Myocyte (in vitro differentiated cells): Measurements from ENCODE around the gene APLF. TPM values are rescaled to one million over a fixed set of nuclear protein-coding genes. Genes with fewer than 3 reads are reported as not detected.

Experiments used
- DNase-seq: peaks from one replicate; pipeline ENCODE4 v3.0.0-alpha.2; 2012; ENCODE audit warnings: low read depth
- polyA plus RNA-seq: library from polyadenylated mRNA; unstranded; fragments of >200 nt; gene quantifications from one replicate; pipeline ENCODE4 v1.2.1, GENCODE V29; 2012; ENCODE audit warnings: missing spikeins
- total RNA-seq: library from RNA; depleted of rRNA; stranded (reverse); fragments of >200 nt; gene quantifications from 2 replicates; pipeline ENCODE4 v1.2.3, GENCODE V29; 2014

Gene APLF
- 5.3 and 5.4 TPM in 2 replicates for total RNA-seq
- polyA plus RNA-seq, result 1.3 TPM

GRCh38 chr2:68467077-68467960, at the start of gene APLF, which contains the start of gene FBXO48:
TSS of gene APLF (plus strand) at chr2:68467585. CDS start at chr2:68467732, 147 bp downstream.
TSS of gene FBXO48 (minus strand) at chr2:68467294. CDS start at chr2:68465145, 2,149 bp downstream.
- DNase-seq, result peak; percentile 100

DNA sequence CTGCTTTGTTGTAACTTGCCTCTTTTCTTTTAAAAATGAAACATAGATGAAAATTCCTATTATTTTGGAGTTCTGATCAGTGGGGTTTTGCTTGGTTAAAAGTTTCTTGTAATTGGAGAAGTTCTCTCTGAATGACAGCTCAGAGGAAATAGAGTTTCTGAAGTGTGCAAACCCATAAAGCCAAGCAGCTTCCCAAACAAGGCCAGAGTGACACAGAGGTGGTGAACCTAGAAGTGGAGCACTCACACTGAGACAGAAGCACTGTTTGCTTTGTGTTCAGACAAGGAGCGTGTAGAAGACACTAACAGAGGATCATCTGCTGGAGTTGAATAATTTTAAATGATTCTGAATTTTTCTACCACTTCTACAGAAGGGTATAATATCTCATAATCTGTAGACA, 49.5 kb upstream of the APLF start:
- DNase-seq, result no peak

GRCh38 chr2:68418419-68418818, 49.0 kb upstream of the APLF start:
- no peak for DNase-seq

- DNase-seq, result no peak
Measured at GRCh38 chr2:68418855-68419254, 48.5 kb upstream of the APLF start.

- DNase-seq, result no peak
Measured at GRCh38 chr2:68420254-68420910, 47.0 kb upstream of the APLF start.

- DNase-seq, result no peak
Measured at GRCh38 chr2:68423966-68424650, 43.3 kb upstream of the APLF start.

DNA sequence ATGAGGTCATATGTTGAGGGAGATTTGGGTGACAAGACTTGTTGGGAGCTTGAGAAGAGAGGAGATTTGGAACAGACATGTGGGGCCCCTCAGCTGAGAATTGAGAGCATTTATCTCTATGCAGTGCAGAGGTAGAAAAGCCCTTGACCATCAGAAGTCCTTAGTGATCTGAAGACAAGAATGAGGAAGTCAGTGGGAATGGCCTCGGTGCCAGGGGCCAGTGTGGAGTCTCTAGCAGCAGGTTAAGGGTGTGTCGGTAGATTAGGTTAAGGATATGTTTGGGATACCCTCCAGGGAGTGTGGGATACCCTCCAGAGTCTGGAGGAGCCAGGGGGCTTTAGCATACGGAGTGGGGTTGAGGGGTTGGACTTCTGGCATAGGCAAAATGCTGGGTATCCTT, 41.9 kb upstream of the APLF start:
- no peak for DNase-seq

DNA sequence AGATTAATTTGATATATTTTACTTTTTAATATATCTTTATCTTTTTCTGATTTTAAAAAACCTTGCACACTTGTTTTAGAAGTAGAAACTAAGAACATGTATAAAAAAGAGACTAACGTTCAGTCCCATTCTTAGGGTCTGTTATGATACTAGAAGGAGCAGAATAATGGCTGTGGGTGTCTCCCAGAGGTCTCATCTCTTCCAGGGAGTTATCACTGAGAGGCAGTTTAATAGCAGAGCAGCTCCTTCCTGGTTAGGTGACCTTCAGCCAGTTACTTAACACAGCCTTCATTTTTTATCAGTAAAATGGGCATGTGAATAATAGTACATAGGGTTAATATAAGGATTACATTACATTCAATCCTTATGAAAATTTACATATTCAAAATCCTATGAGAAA, 40.9 kb upstream of the APLF start:
- DNase-seq, result no peak

GRCh38 chr2:68426848-68427579, 40.4 kb upstream of the APLF start:
- DNase-seq, result no peak

GRCh38 chr2:68428126-68428525, 39.3 kb upstream of the APLF start:
- DNase-seq, result no peak

DNA sequence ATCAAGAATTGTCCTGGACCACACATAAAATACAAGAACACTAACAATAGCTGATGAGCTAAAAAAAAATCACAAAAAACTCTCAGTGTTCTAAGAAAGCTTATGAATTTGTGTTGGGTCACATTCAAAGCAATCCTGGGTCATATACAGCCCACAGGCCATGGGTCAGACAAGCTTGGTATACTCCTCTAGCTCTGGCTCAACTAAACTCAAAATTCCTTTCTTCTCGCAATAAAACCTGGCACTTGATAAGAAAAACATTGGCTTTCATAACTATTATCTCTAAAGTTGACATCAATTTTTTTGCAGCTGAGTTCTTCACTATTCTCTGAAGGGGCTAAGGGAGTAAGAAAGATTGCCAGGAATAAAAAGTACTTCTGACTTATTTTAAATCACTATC, 38.6 kb upstream of the APLF start:
- no peak for DNase-seq

DNA sequence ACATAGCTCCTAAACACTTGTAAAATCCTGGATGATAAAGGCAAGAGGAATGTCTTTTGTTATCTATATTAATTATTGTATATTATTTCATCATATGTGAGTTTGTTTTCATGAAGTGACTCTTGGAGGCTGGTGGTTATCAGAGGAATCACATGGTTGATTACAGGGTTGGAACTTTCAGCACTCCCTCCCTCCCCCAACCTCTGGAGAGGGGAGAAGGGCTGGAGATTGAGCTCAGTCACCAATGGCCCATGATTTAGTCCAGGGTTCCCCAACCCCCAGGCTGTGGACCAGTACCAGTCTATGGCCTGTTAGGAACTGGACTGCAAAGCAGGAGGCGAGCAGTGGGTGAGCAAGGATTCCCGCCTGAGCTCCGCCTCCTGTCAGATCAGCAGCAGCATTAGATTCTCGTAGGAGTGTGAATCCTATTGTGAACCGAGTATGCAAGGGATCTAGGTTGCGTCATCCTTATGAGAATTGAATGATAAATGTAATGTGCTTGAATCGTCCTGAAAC, 38.0 kb upstream of the APLF start:
- DNase-seq, result no peak

GRCh38 chr2:68431316-68431972, 35.9 kb upstream of the APLF start:
- peak; percentile 8 for DNase-seq

- DNase-seq, result no peak
Measured at GRCh38 chr2:68432696-68433658, 34.4 kb upstream of the APLF start.

DNA sequence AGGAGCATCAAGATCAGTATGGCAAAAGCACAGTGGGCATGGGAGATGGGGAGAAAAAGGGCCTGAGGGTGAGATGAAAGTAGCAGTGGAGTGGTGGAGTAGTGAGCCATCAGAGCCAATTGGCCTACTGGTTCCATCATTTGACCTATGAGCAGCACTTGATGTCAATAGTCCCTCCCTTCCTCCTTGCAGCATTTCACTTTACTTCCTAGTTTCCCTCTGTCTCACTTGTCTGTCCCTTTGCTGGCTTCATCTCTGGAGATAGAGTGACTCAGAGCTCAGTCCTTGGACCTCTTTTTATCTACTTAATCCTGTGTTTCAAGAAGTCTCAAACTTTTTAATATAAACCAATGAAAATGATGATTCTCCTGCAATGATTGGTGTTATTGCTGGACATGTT, 32.4 kb upstream of the APLF start:
- DNase-seq, result no peak

- DNase-seq, result peak; percentile 17
Measured at GRCh38 chr2:68435615-68436014, 31.8 kb upstream of the APLF start.

DNA sequence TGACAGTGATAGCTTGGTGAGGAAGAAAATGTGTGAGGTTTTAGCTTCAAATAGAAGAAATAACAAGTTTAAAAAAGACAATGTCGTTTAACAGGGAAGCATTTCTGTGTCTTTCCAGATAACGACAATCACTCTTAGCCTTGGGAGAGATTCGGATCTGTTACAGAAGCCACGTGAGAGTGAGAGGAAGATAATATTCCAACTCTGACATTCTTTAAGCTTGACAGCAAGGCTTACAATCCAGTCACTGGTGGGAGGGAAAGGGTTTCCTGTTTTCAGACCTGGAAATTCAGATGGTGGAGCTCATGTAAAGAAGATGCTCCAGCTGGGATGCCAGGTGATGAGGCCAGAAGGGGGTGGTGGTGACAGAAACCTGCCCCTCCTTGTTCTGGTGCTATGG, 31.1 kb upstream of the APLF start:
- DNase-seq, result peak; percentile 9

GRCh38 chr2:68438455-68439303, 28.7 kb upstream of the APLF start:
- DNase-seq, result no peak
